Measurements from ENCODE around the gene NUDT9.
"Not testable (repeated sequence)": the region's sequence is repeated elsewhere in the genome, so short reads cannot be mapped to it uniquely, and the experiment has no call there.

The NUDT9 gene, protein sequence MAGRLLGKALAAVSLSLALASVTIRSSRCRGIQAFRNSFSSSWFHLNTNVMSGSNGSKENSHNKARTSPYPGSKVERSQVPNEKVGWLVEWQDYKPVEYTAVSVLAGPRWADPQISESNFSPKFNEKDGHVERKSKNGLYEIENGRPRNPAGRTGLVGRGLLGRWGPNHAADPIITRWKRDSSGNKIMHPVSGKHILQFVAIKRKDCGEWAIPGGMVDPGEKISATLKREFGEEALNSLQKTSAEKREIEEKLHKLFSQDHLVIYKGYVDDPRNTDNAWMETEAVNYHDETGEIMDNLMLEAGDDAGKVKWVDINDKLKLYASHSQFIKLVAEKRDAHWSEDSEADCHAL

DNA sequence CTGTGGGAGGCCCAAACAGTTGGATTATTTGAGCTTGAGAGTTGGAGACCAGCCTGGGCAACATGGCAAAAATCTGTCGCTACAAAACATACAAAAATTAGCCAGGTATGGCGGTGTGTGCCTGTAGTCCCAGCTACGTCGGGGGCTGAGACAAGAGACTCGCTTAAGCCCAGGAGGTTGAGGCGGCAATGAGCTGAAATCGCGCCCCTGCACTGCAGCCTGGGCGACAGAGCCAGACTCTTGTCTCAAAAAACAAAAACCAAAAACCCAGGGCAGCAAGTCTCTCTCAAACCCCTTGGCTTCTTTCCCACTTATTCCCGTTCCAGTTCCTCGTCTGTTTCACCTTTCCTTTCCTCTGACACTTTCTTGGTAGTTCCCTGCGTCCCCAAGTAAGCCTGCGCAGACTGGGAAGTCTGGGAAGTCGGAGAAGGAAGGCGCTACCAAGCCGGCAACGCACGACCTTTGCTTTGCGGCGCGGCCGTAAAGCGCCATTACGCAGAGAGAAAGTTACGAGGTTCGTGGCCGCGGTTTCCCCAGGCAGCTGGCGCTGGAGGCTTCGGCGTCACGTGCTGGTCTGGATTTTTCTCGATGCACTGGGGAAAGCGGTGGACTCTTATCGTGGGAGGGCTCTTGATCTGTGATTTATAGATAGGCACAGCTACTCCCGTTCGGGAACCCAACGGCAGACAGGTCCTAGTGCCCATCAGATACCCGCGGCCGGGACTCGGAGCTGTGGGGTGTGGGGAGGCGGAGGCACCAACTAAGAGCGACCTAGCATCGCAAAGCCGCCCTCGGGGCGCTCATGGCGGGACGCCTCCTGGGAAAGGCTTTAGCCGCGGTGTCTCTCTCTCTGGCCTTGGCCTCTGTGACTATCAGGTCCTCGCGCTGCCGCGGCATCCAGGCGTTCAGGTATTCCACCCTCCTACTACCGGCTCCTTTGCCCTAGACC lies at the start of gene NUDT9:
TSS of gene NUDT9 (plus strand) at position 470 of the 949 bp plus-strand sequence. CDS start at position 803, 333 bp downstream.
- DNase-seq, result peak; percentile 90

GRCh38 chr4:87375719-87376291 lies 46.6 kb upstream of the NUDT9 start:
- no peak for DNase-seq

DNA sequence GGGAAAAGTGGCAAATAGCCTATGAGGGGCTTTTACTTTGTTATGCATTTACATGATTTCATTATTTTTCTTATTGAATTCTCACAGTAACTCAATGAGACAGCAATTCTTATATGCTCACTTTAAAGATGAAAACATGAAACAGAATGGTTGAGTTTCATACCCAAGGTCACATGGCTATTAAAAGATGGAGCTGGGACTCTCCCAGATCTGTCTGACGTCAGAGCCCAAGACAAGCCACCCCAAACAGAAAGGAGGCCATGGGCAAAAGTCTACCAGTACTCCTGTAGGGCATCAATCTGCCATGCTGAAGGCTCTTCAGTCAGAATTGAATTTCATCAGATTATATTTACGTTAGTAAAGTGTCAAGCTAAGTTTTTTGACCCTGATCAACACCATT lies 44.6 kb upstream of the NUDT9 start:
- DNase-seq, result no peak

DNA sequence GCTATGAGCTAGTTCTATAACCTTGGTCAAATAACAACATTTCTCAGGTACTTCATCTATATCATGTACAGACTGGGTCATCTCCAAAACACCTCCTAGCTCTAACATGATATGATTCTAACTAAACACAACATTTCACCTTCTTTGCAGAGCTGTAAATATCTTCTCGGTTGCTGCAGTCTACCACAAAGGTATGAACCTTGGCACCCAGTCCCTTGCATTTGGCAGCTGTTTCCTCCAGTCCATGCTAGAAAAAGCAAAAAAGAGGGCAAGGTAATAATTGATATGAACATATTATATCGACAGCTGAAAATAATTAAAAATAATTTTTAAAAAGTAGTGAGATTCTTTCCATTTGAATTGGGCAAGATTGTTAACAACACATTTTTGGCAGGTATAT lies 40.3 kb upstream of the NUDT9 start:
- DNase-seq, result no peak

- no peak for DNase-seq
Measured at GRCh38 chr4:87382931-87383330, 39.4 kb upstream of the NUDT9 start.

GRCh38 chr4:87384466-87385132 lies 37.8 kb upstream of the NUDT9 start:
- DNase-seq, result not testable (repeated sequence)

GRCh38 chr4:87387237-87387636 lies 35.1 kb upstream of the NUDT9 start:
- DNase-seq, result no peak

DNA sequence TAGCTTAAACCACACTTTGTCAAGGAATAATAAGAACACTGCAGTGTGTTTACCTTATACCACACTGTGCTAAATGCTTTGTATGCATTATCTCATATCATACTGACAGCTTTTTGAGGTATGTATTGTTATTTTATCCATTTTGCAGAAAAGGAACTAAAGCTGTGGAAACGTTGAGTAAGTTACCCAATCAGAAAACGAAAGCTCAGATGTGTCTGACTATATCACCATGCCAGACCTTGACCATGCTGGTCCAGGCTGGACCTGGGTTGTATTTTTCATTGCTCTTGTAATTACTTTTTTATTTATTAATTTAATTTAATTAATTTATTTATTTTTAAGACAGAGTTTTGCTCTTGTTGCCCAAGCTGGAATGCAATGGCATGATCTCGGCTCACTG lies 33.5 kb upstream of the NUDT9 start:
- DNase-seq, result no peak

GRCh38 chr4:87390055-87390454 lies 32.3 kb upstream of the NUDT9 start:
- DNase-seq, result not testable (repeated sequence)

DNA sequence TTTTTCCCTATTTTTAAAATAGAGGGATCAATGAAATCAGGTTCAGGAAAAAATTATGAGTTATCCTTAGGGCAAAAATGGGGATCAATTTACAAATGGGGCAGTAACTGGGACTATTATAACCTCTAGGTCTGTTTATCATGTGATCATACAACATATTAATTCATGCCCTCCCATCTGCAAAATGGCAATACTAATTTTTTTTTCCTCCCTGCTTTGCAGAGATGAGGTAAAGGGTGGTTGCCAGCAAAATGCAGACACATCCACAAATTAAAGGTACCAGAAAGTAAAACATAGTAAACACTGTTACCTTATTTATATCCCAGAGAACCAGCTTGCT lies 31.9 kb upstream of the NUDT9 start:
- DNase-seq, result no peak

DNA sequence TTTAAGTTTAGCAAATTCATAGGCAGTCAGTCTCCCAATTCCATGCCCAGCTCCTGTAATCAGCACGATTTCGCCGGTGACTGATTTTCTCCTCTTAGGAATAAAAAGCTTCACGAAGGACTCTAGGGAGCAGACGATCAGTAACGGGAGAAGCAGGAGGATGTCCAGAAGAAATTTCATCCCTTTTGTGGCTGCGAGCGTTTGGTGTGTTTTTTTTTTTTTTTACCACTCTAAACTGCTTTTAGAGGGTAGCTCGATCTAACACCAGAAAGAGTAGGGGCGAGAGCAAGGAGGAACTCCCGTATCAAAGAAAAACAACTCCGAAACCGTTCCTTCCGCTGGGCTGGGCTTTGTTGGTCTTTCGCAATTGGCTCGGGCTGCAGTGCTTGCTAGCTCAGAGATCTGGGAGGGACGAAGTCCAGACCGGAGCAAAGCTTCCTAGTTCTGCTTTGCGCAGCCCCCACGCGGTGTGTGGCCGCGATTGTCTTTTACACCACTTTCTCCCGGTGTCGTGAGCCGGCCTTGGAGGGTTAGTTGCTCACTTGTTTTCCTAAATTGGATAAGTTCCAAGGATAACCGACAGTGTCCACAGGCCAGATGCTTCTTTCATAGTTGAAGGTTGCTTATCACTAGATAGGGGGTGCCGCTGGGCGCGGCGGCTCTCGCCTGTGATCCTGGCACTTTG lies 31.3 kb upstream of the NUDT9 start, which contains the start of gene HSD17B11:
TSS of gene HSD17B11 (minus strand) at position 298 of the 685 bp plus-strand sequence. CDS start at position 180, 118 bp downstream.
- peak; percentile 84 for DNase-seq

DNA sequence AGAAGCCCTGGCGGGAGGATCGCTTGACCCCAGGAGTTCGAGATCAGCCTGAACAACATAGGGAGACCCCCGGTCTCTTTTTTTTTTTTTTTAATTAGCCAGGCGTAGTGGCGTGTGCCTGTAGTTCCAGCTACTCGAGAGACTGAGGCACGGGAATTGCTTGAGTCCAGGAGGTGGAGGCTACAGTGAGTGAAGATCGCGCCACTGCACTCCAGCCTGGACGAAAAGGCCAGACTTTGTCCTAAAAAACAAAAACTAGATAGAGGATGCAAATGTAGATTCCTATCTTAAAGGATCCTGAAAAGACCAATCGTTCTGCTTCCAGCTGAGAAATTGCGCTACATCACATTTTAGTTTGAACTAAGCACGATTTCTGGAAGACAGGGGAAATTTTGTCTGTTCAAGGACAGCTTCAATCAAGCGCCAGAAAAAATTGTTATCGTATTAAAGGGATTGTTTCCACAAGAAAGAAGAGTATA lies 30.8 kb upstream of the NUDT9 start:
- DNase-seq, result no peak

DNA sequence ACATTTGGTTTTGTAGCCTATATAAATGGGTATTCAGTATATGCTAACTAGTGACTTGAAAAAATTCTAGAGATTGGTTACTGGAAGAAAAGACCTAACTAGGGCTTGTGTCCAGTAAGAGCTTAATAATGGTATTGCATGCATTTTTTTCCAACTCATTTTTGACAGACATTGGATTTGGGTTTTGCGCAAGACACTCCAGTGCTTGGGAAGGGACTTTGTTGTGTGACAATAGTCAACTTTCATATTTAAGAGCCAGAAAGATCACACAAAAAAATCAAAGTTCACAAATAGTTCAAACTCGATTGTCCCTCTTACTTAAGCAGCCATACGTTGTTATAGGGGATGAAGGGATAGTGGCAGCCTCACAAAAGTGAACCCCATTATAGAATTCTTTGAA lies 30.2 kb upstream of the NUDT9 start:
- no peak for DNase-seq

DNA sequence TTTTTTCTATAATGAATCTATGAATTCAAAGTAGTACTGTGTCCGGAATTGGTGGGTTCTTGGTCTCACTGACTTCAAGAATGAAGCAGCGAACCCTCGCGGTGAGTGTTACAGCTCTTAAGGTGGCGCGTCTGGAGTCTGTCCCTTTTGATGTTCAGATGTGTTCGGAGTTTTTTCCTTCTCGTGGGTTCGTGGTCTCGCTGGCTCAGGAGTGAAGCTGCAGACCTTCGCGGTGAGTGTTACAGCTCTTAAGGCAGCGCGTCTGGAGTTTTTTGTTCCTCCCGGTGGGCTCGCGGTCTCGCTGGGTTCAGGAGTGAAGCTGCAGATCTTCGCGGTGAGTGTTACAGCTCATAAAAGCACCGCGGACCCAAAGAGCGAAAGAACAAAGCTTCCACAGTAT lies 27.3 kb upstream of the NUDT9 start:
- not testable (repeated sequence) for DNase-seq

DNA sequence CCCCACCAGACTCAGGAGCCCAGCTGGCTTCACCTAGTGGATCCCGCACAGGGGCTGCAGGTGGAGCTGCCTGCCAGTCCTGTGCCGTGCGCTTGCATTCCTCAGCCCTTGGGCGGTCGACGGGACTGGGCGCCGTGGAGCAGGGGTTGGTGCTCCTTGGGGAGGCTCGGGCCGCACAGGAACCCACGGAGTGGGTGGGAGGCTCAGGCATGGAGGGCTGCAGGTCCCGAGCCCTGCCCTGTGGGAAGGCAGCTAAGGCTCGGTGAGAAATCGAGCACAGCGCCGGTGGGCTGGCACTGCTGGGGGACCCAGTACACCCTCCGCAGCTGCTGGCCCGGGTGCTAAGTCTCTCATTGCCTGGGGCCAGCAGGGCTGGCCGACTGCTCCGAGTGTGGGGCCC lies 26.5 kb upstream of the NUDT9 start:
- not testable (repeated sequence) for DNase-seq

DNA sequence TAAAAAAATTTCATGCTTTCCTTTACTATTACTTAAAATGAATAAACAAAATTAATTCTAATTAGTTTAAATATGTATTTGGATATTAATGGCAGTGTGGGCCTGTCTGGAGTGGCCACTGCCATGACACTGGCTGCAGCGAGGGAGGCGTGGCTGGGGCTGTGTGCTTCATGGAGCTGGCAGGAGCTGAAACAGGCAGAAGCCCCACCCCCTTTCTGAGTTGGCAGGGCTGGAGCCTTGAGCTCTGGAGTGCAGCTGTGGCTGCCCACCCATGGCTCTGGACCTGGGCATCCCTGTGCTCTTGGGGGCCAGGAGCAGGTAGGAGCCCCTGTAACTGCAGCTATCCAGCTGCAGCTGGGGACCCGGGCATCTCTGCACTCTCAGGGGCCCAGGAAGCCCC lies 23.2 kb upstream of the NUDT9 start:
- no peak for DNase-seq

DNA sequence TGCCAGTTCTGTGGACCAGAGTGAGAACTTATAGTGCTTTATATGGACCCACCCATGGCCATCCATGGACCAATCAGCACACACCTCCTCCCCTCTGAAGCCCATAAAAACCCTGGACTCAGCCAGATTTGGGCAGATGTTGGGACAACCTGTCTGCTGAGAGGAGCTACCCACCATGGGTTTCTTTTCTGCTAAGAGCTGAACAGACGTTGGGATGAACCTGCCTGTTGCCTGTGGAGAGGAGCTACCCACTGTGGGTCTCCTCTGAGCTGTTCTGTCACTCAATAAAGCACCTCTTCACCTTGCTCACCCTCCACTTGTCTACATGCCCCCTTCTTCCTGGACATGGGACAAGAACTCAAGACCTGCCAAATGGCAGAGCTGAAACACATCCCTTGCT lies 22.4 kb upstream of the NUDT9 start:
- no peak for DNase-seq

GRCh38 chr4:87403732-87404131 lies 18.6 kb upstream of the NUDT9 start:
- not testable (repeated sequence) for DNase-seq

DNA sequence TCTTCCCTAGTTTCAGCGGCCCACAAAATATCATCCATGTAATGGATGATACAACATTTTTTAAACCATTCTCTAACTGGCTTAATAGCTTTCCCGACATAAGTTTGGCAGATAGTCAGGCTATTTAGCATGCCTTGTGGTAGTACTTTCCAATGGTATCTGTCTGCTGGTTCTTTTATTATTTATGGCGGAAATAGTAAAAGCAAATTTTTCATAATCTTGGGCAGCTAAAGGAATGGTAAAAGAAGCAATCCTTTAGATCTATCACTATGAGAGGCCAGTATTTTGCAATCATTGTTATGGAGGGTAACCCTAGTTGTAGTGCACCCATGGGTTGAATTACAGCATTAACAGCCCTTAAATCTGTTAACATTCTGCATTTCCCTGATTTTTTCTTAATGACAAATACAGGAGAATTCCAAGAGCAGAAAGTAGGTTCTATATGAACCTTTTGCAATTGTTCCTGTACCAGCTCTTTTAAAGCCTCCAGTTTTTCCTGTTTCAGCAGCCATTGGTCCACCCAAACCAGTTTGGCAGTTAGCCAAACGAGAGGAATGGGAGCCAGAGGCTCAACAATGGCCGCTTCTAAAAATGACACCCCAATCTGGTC lies 17.1 kb upstream of the NUDT9 start:
- no peak for DNase-seq

- DNase-seq, result no peak
Measured at GRCh38 chr4:87406462-87406861, 15.9 kb upstream of the NUDT9 start.

GRCh38 chr4:87406902-87407301 lies 15.5 kb upstream of the NUDT9 start:
- not testable (repeated sequence) for DNase-seq
